ENCODE data around the gene OGDHL.
"Not testable (repeated sequence)": the region's sequence is repeated elsewhere in the genome, so short reads cannot be mapped to it uniquely, and the experiment has no call there.

OGDHL gene

GRCh38 chr10:49756641-49757040 is 5.5 kb downstream of the OGDHL start:
- no peak for DNase-seq (ENCODE audit: low read depth in 3 of 3)

GRCh38 chr10:49756031-49756430 is 6.1 kb downstream of the OGDHL start:
- no peak for DNase-seq (ENCODE audit: low read depth in 3 of 3)

GRCh38 chr10:49754951-49755350 is 7.2 kb downstream of the OGDHL start:
- DNase-seq (ENCODE audit: low read depth in 3 of 3) = not testable (repeated sequence)

- no peak for DNase-seq (ENCODE audit: low read depth in 3 of 3)
Measured at GRCh38 chr10:49752584-49752983, 9.5 kb downstream of the OGDHL start.

GRCh38 chr10:49751636-49752510 is 10.2 kb downstream of the OGDHL start:
- DNase-seq (ENCODE audit: low read depth in 3 of 3) = no peak

GRCh38 chr10:49751216-49751615 is 10.9 kb downstream of the OGDHL start:
- no peak for DNase-seq (ENCODE audit: low read depth in 3 of 3)

GRCh38 chr10:49750546-49750945 is 11.6 kb downstream of the OGDHL start:
- no peak for DNase-seq (ENCODE audit: low read depth in 3 of 3)

GRCh38 chr10:49749556-49750491 is 12.3 kb downstream of the OGDHL start:
- no peak for DNase-seq (ENCODE audit: low read depth in 3 of 3)

- no peak for DNase-seq (ENCODE audit: low read depth in 3 of 3)
Measured at GRCh38 chr10:49749144-49749543, 13.0 kb downstream of the OGDHL start.

- no peak for DNase-seq (ENCODE audit: low read depth in 3 of 3)
Measured at GRCh38 chr10:49748006-49748405, 14.1 kb downstream of the OGDHL start.

- no peak for DNase-seq (ENCODE audit: low read depth in 3 of 3)
Measured at GRCh38 chr10:49747303-49747646, 14.8 kb downstream of the OGDHL start.

GRCh38 chr10:49746626-49747302 is 15.4 kb downstream of the OGDHL start:
- no peak for DNase-seq (ENCODE audit: low read depth in 3 of 3)

GRCh38 chr10:49745756-49746155 is 16.4 kb downstream of the OGDHL start:
- no peak for DNase-seq (ENCODE audit: low read depth in 3 of 3)

GRCh38 chr10:49744924-49745605 is 17.1 kb downstream of the OGDHL start:
- no peak for DNase-seq (ENCODE audit: low read depth in 3 of 3)

GRCh38 chr10:49744091-49744685 is 17.9 kb downstream of the OGDHL start:
- no peak for DNase-seq (ENCODE audit: low read depth in 3 of 3)

- DNase-seq (ENCODE audit: low read depth in 3 of 3) = no peak
Measured at GRCh38 chr10:49743464-49744075, 18.6 kb downstream of the OGDHL start.

- no peak for DNase-seq (ENCODE audit: low read depth in 3 of 3)
Measured at GRCh38 chr10:49742683-49743463, 19.2 kb downstream of the OGDHL start.

- no peak for DNase-seq (ENCODE audit: low read depth in 3 of 3)
Measured at GRCh38 chr10:49741108-49741995, 20.8 kb downstream of the OGDHL start.
